DOHH2 (cell line): ENCODE measurements around the gene SCYGR2.

ENCODE experiments used
- H3F3A ChIP-seq: fragments of 200-600 bp; sonication (generic), shearing (Covaris generic); 2 replicates; pipeline ENCODE4 v1.6.0; 2016; ENCODE audit warnings: antibody characterized with exemption, mild to moderate bottlenecking; ENCODE audit not compliant: control insufficient read depth, insufficient read depth
- H3K27ac ChIP-seq: fragments of 200-600 bp; sonication (generic); 2 replicates; pipeline ENCODE4 v1.5.1; 2014; ENCODE audit warnings: low read depth, mild to moderate bottlenecking, low read length, moderate library complexity
- H3K27me3 ChIP-seq: fragments of 200-600 bp; sonication (generic); 2 replicates; pipeline ENCODE4 v1.6.1; 2014; ENCODE audit warnings: mild to moderate bottlenecking, low read length, mixed read lengths; ENCODE audit not compliant: control insufficient read depth
- H3K36me3 ChIP-seq: fragments of 200-600 bp; sonication (generic); 2 replicates; pipeline ENCODE4 v1.6.1; 2014; ENCODE audit warnings: mild to moderate bottlenecking, low read length, moderate library complexity, mixed read lengths; ENCODE audit not compliant: control insufficient read depth
- H3K4me1 ChIP-seq: fragments of 200-600 bp; sonication (generic); 2 replicates; pipeline ENCODE4 v1.6.1; 2014; ENCODE audit warnings: mild to moderate bottlenecking, low read length, mixed read lengths; ENCODE audit not compliant: control insufficient read depth
- H3K4me2 ChIP-seq: fragments of 200-600 bp; sonication (generic); 2 replicates; pipeline ENCODE4 v1.6.0; 2014; ENCODE audit warnings: mild to moderate bottlenecking, low read length, moderate library complexity
- H3K4me3 ChIP-seq: fragments of 200-600 bp; sonication (generic); 2 replicates; pipeline ENCODE4 v1.5.1; 2014; ENCODE audit warnings: mild to moderate bottlenecking, low read length, mixed read lengths
- H3K79me2 ChIP-seq: fragments of 200-600 bp; sonication (generic); 2 replicates; pipeline ENCODE4 v1.6.1; 2014; ENCODE audit warnings: mild to moderate bottlenecking, low read length, mixed read lengths; ENCODE audit not compliant: control insufficient read depth
- H3K9me2 ChIP-seq: fragments of 200-600 bp; sonication (generic); replicated peaks from 2 replicates; pipeline ENCODE4 v1.6.1; 2014; ENCODE audit warnings: mild to moderate bottlenecking, low read length, mixed read lengths; ENCODE audit not compliant: control insufficient read depth
- H3K9me3 ChIP-seq: fragments of 200-600 bp; sonication (generic); 2 replicates; pipeline ENCODE4 v1.6.1; 2014; ENCODE audit warnings: antibody characterized with exemption, low read length, mixed read lengths; ENCODE audit not compliant: control insufficient read depth, insufficient read depth
- H4K20me1 ChIP-seq: fragments of 200-600 bp; sonication (generic); 2 replicates; pipeline ENCODE4 v1.6.0; 2014; ENCODE audit warnings: low read depth, mild to moderate bottlenecking, antibody characterized with exemption, low read length, moderate library complexity; ENCODE audit not compliant: control insufficient read depth, insufficient read depth
- CTCF ChIP-seq: fragments of 200-600 bp; sonication (generic); IDR thresholded peaks from one replicate; pipeline ENCODE4 v1.5.1; 2014; ENCODE audit warnings: antibody characterized with exemption, mild to moderate bottlenecking, low read depth, low read length; ENCODE audit not compliant: poor library complexity, severe bottlenecking
- EZH2phosphoT487 ChIP-seq: fragments of 200-600 bp; sonication (generic); IDR thresholded peaks from 2 replicates; pipeline ENCODE4 v1.6.1; 2017; ENCODE audit warnings: borderline replicate concordance, mild to moderate bottlenecking, antibody characterized with exemption, low read length, moderate library complexity, mixed read lengths

The SCYGR2 gene

GRCh38 chr2:227627769-227628168, 29.1 kb downstream of the SCYGR2 start:
- no peaks in the 10 kb centered on the region for H3K79me2 ChIP-seq
- H3K36me3 ChIP-seq = no peaks in the 10 kb centered on the region
- no peak overlapping the region for H3K4me3 ChIP-seq
- no peaks in the 10 kb centered on the region for H3F3A ChIP-seq
- H3K4me1 ChIP-seq = no peaks in the 10 kb centered on the region
- no peaks in the 10 kb centered on the region for H3K9me3 ChIP-seq
- no peaks in the 10 kb centered on the region for H4K20me1 ChIP-seq
- no peaks in the 10 kb centered on the region for H3K9me2 ChIP-seq
- H3K27me3 ChIP-seq = peaks cover 13% of the 10 kb centered on the region
- H3K27ac ChIP-seq = no peak overlapping the region
- H3K4me2 ChIP-seq = no peak overlapping the region
- no peak for TF ChIP-seq CTCF
- no peak for TF ChIP-seq EZH2phosphoT487

- Histone ChIP-seq H3K36me3 (no peaks in the 10 kb centered on the region), H3K27ac (no peak overlapping the region), H3K4me3 (no peak overlapping the region)
Measured at GRCh38 chr2:227629435-227629834, 30.7 kb downstream of the SCYGR2 start.

GRCh38 chr2:227630322-227630721, 31.6 kb downstream of the SCYGR2 start:
- peaks cover 13% of the 10 kb centered on the region for H3K27me3 ChIP-seq
- TF ChIP-seq EZH2phosphoT487 (no peak), CTCF (no peak)
- no peak overlapping the region for H3K27ac ChIP-seq
- H3K4me2 ChIP-seq = no peak overlapping the region
- no peaks in the 10 kb centered on the region for H3F3A ChIP-seq
- no peaks in the 10 kb centered on the region for H3K4me1 ChIP-seq
- no peaks in the 10 kb centered on the region for H3K36me3 ChIP-seq
- H3K4me3 ChIP-seq = no peak overlapping the region
- H4K20me1 ChIP-seq = no peaks in the 10 kb centered on the region
- H3K9me2 ChIP-seq = no peaks in the 10 kb centered on the region
- no peaks in the 10 kb centered on the region for H3K79me2 ChIP-seq
- no peaks in the 10 kb centered on the region for H3K9me3 ChIP-seq

More at GRCh38 chr2:227629435-227629834, 30.7 kb downstream of the SCYGR2 start:
- TF ChIP-seq EZH2phosphoT487 (no peak), CTCF (no peak)
- H3K9me3 ChIP-seq = no peaks in the 10 kb centered on the region
- no peaks in the 10 kb centered on the region for H3K9me2 ChIP-seq
- peaks cover 13% of the 10 kb centered on the region for H3K27me3 ChIP-seq
- H3K4me2 ChIP-seq = no peak overlapping the region
- H4K20me1 ChIP-seq = no peaks in the 10 kb centered on the region
- no peaks in the 10 kb centered on the region for H3K79me2 ChIP-seq
- H3F3A ChIP-seq = no peaks in the 10 kb centered on the region
- no peaks in the 10 kb centered on the region for H3K4me1 ChIP-seq

GRCh38 chr2:227632827-227633226, 34.1 kb downstream of the SCYGR2 start:
- Histone ChIP-seq H3K4me2 (no peak overlapping the region), H3K79me2 (no peaks in the 10 kb centered on the region), H4K20me1 (no peaks in the 10 kb centered on the region), H3K27ac (no peak overlapping the region), H3K4me3 (no peak overlapping the region), H3K27me3 (peaks cover 13% of the 10 kb centered on the region), H3F3A (no peaks in the 10 kb centered on the region), H3K9me3 (no peaks in the 10 kb centered on the region), H3K4me1 (no peaks in the 10 kb centered on the region), H3K9me2 (no peaks in the 10 kb centered on the region), H3K36me3 (no peaks in the 10 kb centered on the region)
- no peak for TF ChIP-seq EZH2phosphoT487
- no peak for TF ChIP-seq CTCF
